Measurements from ENCODE around the gene RPRD1B.

Gene RPRD1B

GRCh38 chr20:38032585-38033329, 789 bp upstream of the RPRD1B start:
- peak overlapping the region; percentile 85 for H3K4me3 ChIP-seq (ENCODE audit: low read length)
- H3K4me2 ChIP-seq (ENCODE audit: low read length): peak overlapping the region; percentile 88
- peak overlapping the region; percentile 90 for H3K9ac ChIP-seq (ENCODE audit: low read length)
- TF ChIP-seq EZH2phosphoT487 (IDR thresholded peaks at IDR 0.05; ENCODE audit: low read depth) (no peak), CTCF (IDR thresholded peaks at IDR 0.05; ENCODE audit: low read depth, low read length) (no peak)
- H3K79me2 ChIP-seq (ENCODE audit: low read length): peaks cover 99% of the 10 kb centered on the region
- no peaks in the 10 kb centered on the region for H3K9me3 ChIP-seq (ENCODE audit: insufficient read depth, low read length)
- H4K20me1 ChIP-seq (ENCODE audit: insufficient read depth, low read length): peaks cover 24% of the 10 kb centered on the region
- H2AFZ ChIP-seq (ENCODE audit: low read depth, low read length): peak overlapping the region; percentile 70
- H3K27ac ChIP-seq (ENCODE audit: low read length): peak overlapping the region; percentile 74
- H3K36me3 ChIP-seq (replicated peaks; ENCODE audit: low read depth, low read length): peaks cover 51% of the 10 kb centered on the region
- peaks cover 33% of the 10 kb centered on the region for H3K4me1 ChIP-seq (ENCODE audit: low read length)
- H3K27me3 ChIP-seq (ENCODE audit: low read depth, low read length): no peaks in the 10 kb centered on the region

GRCh38 chr20:38034108-38034649, 633 bp downstream of the RPRD1B start:
- peak overlapping the region; percentile 90 for H3K9ac ChIP-seq (ENCODE audit: low read length)
- H3K4me1 ChIP-seq (ENCODE audit: low read length): peaks cover 33% of the 10 kb centered on the region
- peaks cover 51% of the 10 kb centered on the region for H3K36me3 ChIP-seq (replicated peaks; ENCODE audit: low read depth, low read length)
- H3K4me3 ChIP-seq (ENCODE audit: low read length): peak overlapping the region; percentile 85
- H3K9me3 ChIP-seq (ENCODE audit: insufficient read depth, low read length): no peaks in the 10 kb centered on the region
- peak overlapping the region; percentile 74 for H3K27ac ChIP-seq (ENCODE audit: low read length)
- TF ChIP-seq EZH2phosphoT487 (IDR thresholded peaks at IDR 0.05; ENCODE audit: low read depth) (no peak), CTCF (IDR thresholded peaks at IDR 0.05; ENCODE audit: low read depth, low read length) (no peak)
- peak overlapping the region; percentile 88 for H3K4me2 ChIP-seq (ENCODE audit: low read length)
- H3K79me2 ChIP-seq (ENCODE audit: low read length): peaks cover 99% of the 10 kb centered on the region
- H2AFZ ChIP-seq (ENCODE audit: low read depth, low read length): peak overlapping the region; percentile 70
- no peaks in the 10 kb centered on the region for H3K27me3 ChIP-seq (ENCODE audit: low read depth, low read length)
- 0 out of 2 replicates have a peak, but pooled peaks cover 10% of the 10 kb centered on the region for H4K20me1 ChIP-seq (ENCODE audit: insufficient read depth, low read length)

GRCh38 chr20:38034961-38035360, 1.4 kb downstream of the RPRD1B start:
- no peak overlapping the region for H2AFZ ChIP-seq (ENCODE audit: low read depth, low read length)
- no peak overlapping the region for H3K27ac ChIP-seq (ENCODE audit: low read length)
- peaks cover 45% of the 10 kb centered on the region for H3K36me3 ChIP-seq (replicated peaks; ENCODE audit: low read depth, low read length)
- peaks cover 33% of the 10 kb centered on the region for H3K4me1 ChIP-seq (ENCODE audit: low read length)
- peak overlapping the region; percentile 90; the same call in 1 of the 2 replicates for H3K9ac ChIP-seq (ENCODE audit: low read length)
- no peaks in the 10 kb centered on the region for H3K9me3 ChIP-seq (ENCODE audit: insufficient read depth, low read length)
- H3K4me3 ChIP-seq (ENCODE audit: low read length): peak overlapping the region; percentile 85
- H3K4me2 ChIP-seq (ENCODE audit: low read length): peak overlapping the region; percentile 88
- H3K79me2 ChIP-seq (ENCODE audit: low read length): peaks cover 99% of the 10 kb centered on the region
- 0 out of 2 replicates have a peak, but pooled peaks cover 4% of the 10 kb centered on the region for H4K20me1 ChIP-seq (ENCODE audit: insufficient read depth, low read length)
- H3K27me3 ChIP-seq (ENCODE audit: low read depth, low read length): no peaks in the 10 kb centered on the region
- TF ChIP-seq CTCF (IDR thresholded peaks at IDR 0.05; ENCODE audit: low read depth, low read length) (no peak), EZH2phosphoT487 (IDR thresholded peaks at IDR 0.05; ENCODE audit: low read depth) (no peak)

GRCh38 chr20:38036366-38036765, 2.8 kb downstream of the RPRD1B start:
- Histone ChIP-seq H3K36me3 (replicated peaks; ENCODE audit: low read depth, low read length) (peaks cover 56% of the 10 kb centered on the region), H3K27me3 (ENCODE audit: low read depth, low read length) (no peaks in the 10 kb centered on the region), H3K27ac (ENCODE audit: low read length) (no peak overlapping the region), H3K9ac (ENCODE audit: low read length) (no peak overlapping the region), H3K4me2 (ENCODE audit: low read length) (no peak overlapping the region), H2AFZ (ENCODE audit: low read depth, low read length) (no peak overlapping the region), H3K9me3 (ENCODE audit: insufficient read depth, low read length) (no peaks in the 10 kb centered on the region), H3K4me1 (ENCODE audit: low read length) (peaks cover 24% of the 10 kb centered on the region), H3K79me2 (ENCODE audit: low read length) (peaks cover 97% of the 10 kb centered on the region), H3K4me3 (ENCODE audit: low read length) (no peak overlapping the region), H4K20me1 (ENCODE audit: insufficient read depth, low read length) (no peaks in the 10 kb centered on the region)
- TF ChIP-seq EZH2phosphoT487 (IDR thresholded peaks at IDR 0.05; ENCODE audit: low read depth): no peak
- no peak for TF ChIP-seq CTCF (IDR thresholded peaks at IDR 0.05; ENCODE audit: low read depth, low read length)

All from OCI-LY3 (cell line).